Measurements from ENCODE around the gene INF2.
A peak's percentile ranks its signal among the peaks of the same experiment; 100 is the strongest.

Gene INF2

GRCh38 chr14:104722938-104723650, 33.7 kb downstream of the INF2 start:
- peak overlapping the region; percentile 10 for H3K4ac ChIP-seq (ENCODE audit: low read length)
- H3K18ac ChIP-seq (ENCODE audit: low read length): peak overlapping the region; percentile 98
- peak overlapping the region; percentile 65 for H4K8ac ChIP-seq (ENCODE audit: low read depth, low read length)
- H3K27ac ChIP-seq (replicated peaks; ENCODE audit: low read length): no peak overlapping the region
- peak overlapping the region; percentile 44 for H3K9ac ChIP-seq (ENCODE audit: low read depth, low read length, poor library complexity)
- no peak overlapping the region for H4K91ac ChIP-seq (ENCODE audit: low read depth, low read length, poor library complexity)
- H3K27me3 ChIP-seq (ENCODE audit: control insufficient read depth in 3 of 3, insufficient read depth in 3 of 3, low read depth in 1 of 3, low read length in 3 of 3): no peaks in the 10 kb centered on the region
- H2AFZ ChIP-seq (ENCODE audit: low read length): peak overlapping the region; percentile 83
- peak overlapping the region; percentile 28 for H2BK120ac ChIP-seq (ENCODE audit: low read depth, low read length)
- peaks cover 2 to 14% of the 10 kb centered on the region in 2 donors for H3K36me3 ChIP-seq (replicated peaks in 1 of 2; ENCODE audit: control insufficient read depth in 2 of 2, insufficient read depth in 2 of 2, low read length in 2 of 2)
- peak overlapping the region; percentile 98 for H2AK5ac ChIP-seq (ENCODE audit: low read depth, low read length)
- H3K4me2 ChIP-seq (ENCODE audit: insufficient read depth, low read length, poor library complexity, severe bottlenecking): peak overlapping the region; percentile 83
- peak overlapping the region; percentile 65 for H3K23ac ChIP-seq (ENCODE audit: low read depth, low read length, poor library complexity)
- H3K14ac ChIP-seq (ENCODE audit: low read length): peak overlapping the region; percentile 56
- H2BK15ac ChIP-seq (ENCODE audit: low read length): peak overlapping the region; percentile 58
- peaks cover 16 to 17% of the 10 kb centered on the region in 2 donors for H3K4me1 ChIP-seq (ENCODE audit: control insufficient read depth in 2 of 2, insufficient read depth in 1 of 2, low read depth in 1 of 2, low read length in 2 of 2)
- no peak for DNase-seq (ENCODE audit: low spot score)
- peak overlapping the region; percentile 57 to 81 for H3K4me3 ChIP-seq (ENCODE audit: low read length in 2 of 2)
- WGBS, 2 donors (ENCODE audit: extremely low coverage in 2 of 2, insufficient read length in 2 of 2, insufficient replicate concordance in 1 of 2): no CpG with 5 or more reads among the region's 26 CpGs
- peak overlapping the region; percentile 41 for H2BK12ac ChIP-seq (ENCODE audit: low read length)
- H3K9me3 ChIP-seq (replicated peaks in 1 of 2; ENCODE audit: control insufficient read depth in 2 of 2, insufficient read depth in 1 of 2, low read depth in 1 of 2, low read length in 2 of 2): no peaks in the 10 kb centered on the region
- H2BK5ac ChIP-seq (ENCODE audit: low read length): peak overlapping the region; percentile 95
- peaks cover 12% of the 10 kb centered on the region for H3K79me1 ChIP-seq (ENCODE audit: low read depth, low read length)

GRCh38 chr14:104723651-104724406, 34.4 kb downstream of the INF2 start, which contains the start of gene ADSS1:
Gene ADSS1 (plus strand): TSS chr14:104724229. CDS start chr14:104724271, 42 bp downstream.
- Histone ChIP-seq H3K14ac (ENCODE audit: low read length) (peak within 1 kb of the TSS; percentile 99), H3K4me1 (ENCODE audit: control insufficient read depth in 2 of 2, insufficient read depth in 1 of 2, low read depth in 1 of 2, low read length in 2 of 2) (peaks cover 16 to 17% of the 10 kb centered on the region in 2 donors), H3K4me2 (ENCODE audit: insufficient read depth, low read length, poor library complexity, severe bottlenecking) (peak within 1 kb of the TSS; percentile 89), H3K23ac (ENCODE audit: low read depth, low read length, poor library complexity) (peak within 1 kb of the TSS; percentile 93), H3K4ac (ENCODE audit: low read length) (peak within 1 kb of the TSS; percentile 10), H3K36me3 (replicated peaks in 1 of 2; ENCODE audit: control insufficient read depth in 2 of 2, insufficient read depth in 2 of 2, low read length in 2 of 2) (peaks cover 2 to 12% of the 10 kb centered on the region in 2 donors), H3K27ac (replicated peaks; ENCODE audit: low read length) (no peak within 1 kb of the TSS), H3K79me1 (ENCODE audit: low read depth, low read length) (peaks cover 12% of the 10 kb centered on the region), H2AK5ac (ENCODE audit: low read depth, low read length) (peak within 1 kb of the TSS; percentile 100), H2BK12ac (ENCODE audit: low read length) (peak within 1 kb of the TSS; percentile 41), H3K18ac (ENCODE audit: low read length) (peak within 1 kb of the TSS; percentile 99), H3K9ac (ENCODE audit: low read depth, low read length, poor library complexity) (peak within 1 kb of the TSS; percentile 95), H2BK5ac (ENCODE audit: low read length) (peak within 1 kb of the TSS; percentile 95), H3K4me3 (ENCODE audit: low read length in 2 of 2) (peak within 1 kb of the TSS; percentile 57 to 92), H2AFZ (ENCODE audit: low read length) (peak within 1 kb of the TSS; percentile 88), H4K8ac (ENCODE audit: low read depth, low read length) (peak within 1 kb of the TSS; percentile 92), H2BK120ac (ENCODE audit: low read depth, low read length) (peak within 1 kb of the TSS; percentile 28), H3K27me3 (ENCODE audit: control insufficient read depth in 3 of 3, insufficient read depth in 3 of 3, low read depth in 1 of 3, low read length in 3 of 3) (no peaks in the 10 kb centered on the region), H2BK15ac (ENCODE audit: low read length) (peak within 1 kb of the TSS; percentile 94), H3K9me3 (replicated peaks in 1 of 2; ENCODE audit: control insufficient read depth in 2 of 2, insufficient read depth in 1 of 2, low read depth in 1 of 2, low read length in 2 of 2) (no peaks in the 10 kb centered on the region), H4K91ac (ENCODE audit: low read depth, low read length, poor library complexity) (no peak within 1 kb of the TSS)
- no CpG with 5 or more reads among the region's 82 CpGs for WGBS, 2 donors (ENCODE audit: extremely low coverage in 2 of 2, insufficient read length in 2 of 2, insufficient replicate concordance in 1 of 2)
- peak; percentile 65 for DNase-seq (ENCODE audit: low spot score)

- peak overlapping the region; percentile 94 for H2BK15ac ChIP-seq (ENCODE audit: low read length)
- peak overlapping the region; percentile 95 for H3K9ac ChIP-seq (ENCODE audit: low read depth, low read length, poor library complexity)
- H2AK5ac ChIP-seq (ENCODE audit: low read depth, low read length): peak overlapping the region; percentile 100
- no peak overlapping the region for H2BK120ac ChIP-seq (ENCODE audit: low read depth, low read length)
- no CpG with 5 or more reads among the region's 27 CpGs for WGBS, 2 donors (ENCODE audit: extremely low coverage in 2 of 2, insufficient read length in 2 of 2, insufficient replicate concordance in 1 of 2)
- H3K9me3 ChIP-seq (replicated peaks in 1 of 2; ENCODE audit: control insufficient read depth in 2 of 2, insufficient read depth in 1 of 2, low read depth in 1 of 2, low read length in 2 of 2): no peaks in the 10 kb centered on the region
- H3K4me2 ChIP-seq (ENCODE audit: insufficient read depth, low read length, poor library complexity, severe bottlenecking): peak overlapping the region; percentile 89
- H4K8ac ChIP-seq (ENCODE audit: low read depth, low read length): peak overlapping the region; percentile 92
- no peak overlapping the region for H2BK12ac ChIP-seq (ENCODE audit: low read length)
- H3K14ac ChIP-seq (ENCODE audit: low read length): peak overlapping the region; percentile 99
- no peaks in the 10 kb centered on the region for H3K27me3 ChIP-seq (ENCODE audit: control insufficient read depth in 3 of 3, insufficient read depth in 3 of 3, low read depth in 1 of 3, low read length in 3 of 3)
- H3K4ac ChIP-seq (ENCODE audit: low read length): peak overlapping the region; percentile 4
- H3K79me1 ChIP-seq (ENCODE audit: low read depth, low read length): peaks cover 12% of the 10 kb centered on the region
- H3K27ac ChIP-seq (replicated peaks; ENCODE audit: low read length): no peak overlapping the region
- peaks cover 2 to 6% of the 10 kb centered on the region in 2 donors for H3K36me3 ChIP-seq (replicated peaks in 1 of 2; ENCODE audit: control insufficient read depth in 2 of 2, insufficient read depth in 2 of 2, low read length in 2 of 2)
- DNase-seq (ENCODE audit: low spot score): no peak
- H3K4me1 ChIP-seq (ENCODE audit: control insufficient read depth in 2 of 2, insufficient read depth in 1 of 2, low read depth in 1 of 2, low read length in 2 of 2): peaks cover 16 to 17% of the 10 kb centered on the region in 2 donors
- H3K23ac ChIP-seq (ENCODE audit: low read depth, low read length, poor library complexity): peak overlapping the region; percentile 93
- H2AFZ ChIP-seq (ENCODE audit: low read length): peak overlapping the region; percentile 88
- H4K91ac ChIP-seq (ENCODE audit: low read depth, low read length, poor library complexity): no peak overlapping the region
- peak overlapping the region; percentile 57 to 92 for H3K4me3 ChIP-seq (ENCODE audit: low read length in 2 of 2)
- peak overlapping the region; percentile 99 for H3K18ac ChIP-seq (ENCODE audit: low read length)
- H2BK5ac ChIP-seq (ENCODE audit: low read length): peak overlapping the region; percentile 11
These were observed 35.1 kb downstream of the INF2 start for GRCh38 chr14:104724407-104724980.
